Midbrain (tissue), 1 donor: Measurements from ENCODE around the gene HSPB8.
A peak's percentile ranks its signal among the peaks of the same experiment; 100 is the strongest.

Experiments
- DNase-seq: peaks from one replicate; lab custom pipeline; 2025; lab: John Stamatoyannopoulos, UW

The HSPB8 gene

DNA sequence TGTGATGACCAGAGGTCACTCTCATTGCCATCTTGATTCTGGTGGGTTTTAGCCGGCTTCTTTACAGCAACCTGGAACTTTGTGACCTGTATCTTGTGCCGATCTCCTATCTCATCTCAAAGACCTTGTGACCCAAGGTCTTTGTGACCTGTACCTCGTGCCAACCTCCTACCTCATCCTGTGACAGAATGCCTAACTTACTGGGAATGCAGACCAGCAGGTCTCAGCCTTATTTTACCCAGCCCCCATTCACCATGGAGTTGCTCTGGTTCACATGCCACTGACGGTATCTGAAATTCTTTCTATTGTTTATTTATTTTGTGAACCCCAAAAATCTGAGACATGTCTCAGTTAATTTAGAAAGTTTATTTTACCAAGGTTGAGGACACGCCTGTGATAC is 7.4 kb upstream of the HSPB8 start:
- no peak for DNase-seq

DNA sequence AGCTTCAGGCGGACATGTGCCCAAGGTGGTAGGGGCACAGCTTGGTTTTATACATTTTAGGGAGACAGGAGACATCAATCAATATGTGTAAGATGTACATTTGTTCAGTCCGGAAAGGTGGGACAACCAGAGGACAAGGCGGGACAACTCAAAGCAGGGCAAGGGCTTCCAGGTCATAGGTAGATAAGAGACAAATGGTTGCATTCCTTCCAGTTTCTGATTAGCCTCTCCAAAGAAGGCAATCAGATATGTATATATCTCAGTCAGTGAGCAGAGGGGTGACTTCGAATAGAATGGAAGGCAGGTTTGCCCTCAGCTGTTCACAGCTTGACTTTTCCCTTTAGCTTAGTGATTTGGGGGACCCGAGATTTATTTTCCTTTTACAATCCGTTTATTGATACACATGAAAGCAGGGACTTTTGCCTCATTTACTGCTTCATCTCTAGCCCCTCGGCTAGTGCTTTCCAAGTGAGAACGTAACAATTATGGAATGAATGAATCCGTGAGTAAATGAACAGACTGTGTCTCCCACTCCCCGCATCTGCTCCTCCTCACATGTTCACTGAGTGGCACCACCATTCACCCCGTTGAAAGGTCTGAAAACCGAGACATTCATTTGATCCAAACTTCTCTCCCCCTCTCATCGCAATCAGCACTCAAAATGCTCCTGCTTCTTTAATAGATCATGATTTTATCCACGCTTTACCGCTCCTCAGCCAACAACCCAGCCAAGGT is 6.9 kb upstream of the HSPB8 start:
- DNase-seq = no peak

- DNase-seq = no peak
Measured at GRCh38 chr12:119175081-119175480, 3.6 kb upstream of the HSPB8 start.

- no peak for DNase-seq
Measured at GRCh38 chr12:119176267-119177055, 2.3 kb upstream of the HSPB8 start.

DNA sequence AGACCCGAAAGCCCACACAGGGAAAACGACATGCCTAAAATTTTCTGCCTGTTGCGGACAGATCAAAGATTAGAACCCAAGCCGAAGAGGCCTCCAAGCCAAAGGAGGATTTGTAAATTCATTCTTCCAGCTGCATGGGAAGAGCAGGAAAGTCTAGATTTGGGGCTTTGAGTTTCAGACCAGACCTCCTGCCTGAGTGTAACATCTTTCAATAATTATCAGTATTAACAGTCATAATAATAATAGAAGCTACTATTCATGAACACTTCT is 1.7 kb upstream of the HSPB8 start:
- DNase-seq = no peak

- no peak for DNase-seq
Measured at GRCh38 chr12:119177724-119178380, 879 bp upstream of the HSPB8 start.

DNA sequence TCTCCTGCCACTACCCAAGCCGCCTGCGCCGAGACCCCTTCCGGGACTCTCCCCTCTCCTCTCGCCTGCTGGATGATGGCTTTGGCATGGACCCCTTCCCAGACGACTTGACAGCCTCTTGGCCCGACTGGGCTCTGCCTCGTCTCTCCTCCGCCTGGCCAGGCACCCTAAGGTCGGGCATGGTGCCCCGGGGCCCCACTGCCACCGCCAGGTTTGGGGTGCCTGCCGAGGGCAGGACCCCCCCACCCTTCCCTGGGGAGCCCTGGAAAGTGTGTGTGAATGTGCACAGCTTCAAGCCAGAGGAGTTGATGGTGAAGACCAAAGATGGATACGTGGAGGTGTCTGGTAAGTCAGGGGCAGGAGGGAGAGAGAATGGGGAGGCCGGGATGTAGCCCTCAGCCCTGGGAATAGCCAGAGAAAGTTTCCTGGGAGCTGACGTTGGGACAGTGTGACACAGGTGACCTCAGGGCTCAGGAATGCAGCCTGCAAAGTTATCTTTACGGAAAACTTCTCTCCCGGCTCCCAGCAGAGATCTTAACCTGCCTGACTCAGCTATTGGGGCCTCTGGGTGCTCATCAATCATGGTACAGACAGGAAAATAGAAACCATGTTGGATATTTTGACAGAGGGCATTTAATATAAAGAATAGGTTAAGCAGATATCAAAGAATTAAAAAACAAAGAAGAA is 747 bp downstream of the HSPB8 start:
- no peak for DNase-seq

- peak; percentile 27 for DNase-seq
Measured at GRCh38 chr12:119180380-119181040, 1.8 kb downstream of the HSPB8 start.

DNA sequence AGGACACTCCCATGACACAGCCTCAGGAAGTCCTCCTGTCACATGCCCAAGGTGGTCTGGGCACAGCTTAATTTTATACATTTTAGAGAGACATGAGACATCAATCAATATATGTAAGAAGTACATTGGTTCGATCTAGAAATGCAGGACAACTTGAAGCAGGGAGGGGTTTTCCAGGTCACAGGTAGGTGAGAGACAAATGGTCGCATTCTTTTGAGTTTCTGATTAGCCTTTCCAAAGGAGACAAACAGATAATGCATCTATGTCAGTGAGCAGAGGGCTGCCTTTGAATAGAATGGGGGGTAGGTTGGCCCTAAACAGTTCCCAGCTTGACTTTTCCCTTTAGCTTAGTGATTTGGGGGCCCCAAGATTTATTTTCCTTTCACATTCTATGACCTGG is 2.5 kb downstream of the HSPB8 start:
- no peak for DNase-seq

DNA sequence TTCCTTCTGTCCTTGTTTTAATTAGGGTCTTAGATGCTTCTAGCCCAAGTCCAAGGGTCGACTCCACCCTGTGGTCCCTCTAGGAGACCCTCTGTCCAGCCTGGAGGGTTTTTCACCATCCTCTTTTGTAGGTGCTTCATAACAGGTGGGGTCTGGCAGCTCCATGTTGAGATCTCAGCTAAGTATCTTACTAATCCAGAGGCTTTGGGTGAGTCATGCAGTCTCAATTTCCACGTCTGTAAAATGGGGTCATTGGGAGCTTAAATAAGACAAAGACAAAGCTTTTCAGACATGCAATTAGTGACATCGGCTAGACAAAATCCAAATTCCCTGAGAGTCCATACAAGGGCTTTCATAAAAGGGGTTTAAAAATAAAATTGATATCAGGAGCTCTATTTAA is 3.2 kb downstream of the HSPB8 start:
- DNase-seq = no peak

- peak; percentile 46 for DNase-seq
Measured at GRCh38 chr12:119182701-119183493, 4.2 kb downstream of the HSPB8 start.

GRCh38 chr12:119183942-119184695 is 5.4 kb downstream of the HSPB8 start:
- DNase-seq = peak; percentile 49

GRCh38 chr12:119195256-119195655 is 16.5 kb downstream of the HSPB8 start:
- no peak for DNase-seq

GRCh38 chr12:119198440-119198839 is 19.7 kb downstream of the HSPB8 start:
- DNase-seq = no peak

DNA sequence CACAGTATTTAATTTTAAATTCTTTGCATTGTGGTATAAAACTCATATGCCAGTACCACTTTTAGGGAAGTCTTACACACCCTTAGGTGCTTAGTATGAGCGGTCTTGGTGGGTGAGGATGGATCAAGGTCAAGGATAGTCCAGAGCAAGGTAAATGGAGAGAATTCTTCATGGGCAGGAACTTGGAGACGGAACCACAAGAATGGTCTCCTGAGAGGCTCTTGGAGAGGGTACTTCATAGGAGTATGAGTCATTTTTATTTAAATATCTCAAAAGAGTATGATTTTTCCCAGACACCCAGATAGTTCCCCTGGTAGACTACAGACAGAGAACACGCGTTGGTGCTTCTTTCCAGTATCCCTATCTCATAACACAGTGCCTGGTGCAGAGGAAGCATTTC is 21.9 kb downstream of the HSPB8 start:
- DNase-seq = no peak

DNA sequence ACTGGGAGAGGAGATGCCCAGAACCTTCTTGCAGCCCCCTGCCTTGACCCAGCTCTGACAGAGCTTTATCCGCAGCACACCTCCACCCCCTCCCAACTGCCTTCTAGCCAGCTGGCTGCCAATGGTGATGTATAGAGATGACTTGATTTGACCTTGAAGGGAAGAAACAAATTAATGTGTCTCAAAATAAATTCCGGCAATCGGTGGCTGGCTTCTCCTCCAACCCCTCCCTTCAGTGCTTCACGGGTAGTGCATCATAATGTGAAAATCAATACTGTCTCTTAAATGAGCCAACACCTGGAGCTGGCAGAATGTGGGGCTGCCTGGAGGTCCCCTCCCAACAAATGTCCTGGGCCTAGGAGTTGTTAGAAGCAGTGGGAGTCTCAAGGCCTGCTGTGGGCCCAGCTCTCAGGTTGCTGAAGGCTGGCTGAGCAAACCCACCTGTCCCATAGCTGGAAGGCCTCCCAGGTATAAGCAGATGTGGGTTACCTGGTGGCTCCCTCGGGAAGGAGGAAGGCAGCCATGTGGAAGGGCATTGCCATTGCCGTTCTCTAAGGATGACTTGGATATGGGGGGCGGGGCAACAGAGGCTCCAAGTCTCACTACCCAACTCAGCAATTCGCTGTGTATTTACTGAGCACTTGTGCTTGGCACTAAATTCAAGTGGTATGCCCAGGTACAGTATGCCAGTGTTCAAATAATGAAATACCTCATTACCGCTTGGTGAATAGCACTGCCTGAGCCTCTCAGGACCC is 23.2 kb downstream of the HSPB8 start:
- no peak for DNase-seq

DNA sequence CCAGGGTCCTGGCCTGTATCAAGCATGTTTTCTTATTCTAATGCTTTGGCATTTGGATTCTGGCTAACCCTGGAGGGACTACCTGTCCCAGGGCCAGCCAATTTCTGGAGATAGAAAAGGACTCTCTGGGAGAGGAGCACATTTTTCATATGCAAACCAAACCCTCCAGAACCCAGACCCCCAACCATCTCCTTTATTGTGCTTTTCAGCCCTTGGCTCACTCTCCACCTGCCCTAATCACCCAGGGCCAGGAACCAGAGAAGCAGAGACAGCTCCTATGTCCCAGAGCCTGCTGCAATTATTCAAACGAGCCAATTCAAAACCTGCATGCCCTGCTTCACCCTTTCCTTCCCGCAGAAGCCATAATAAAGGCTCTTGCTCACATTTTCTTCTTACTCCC is 23.8 kb downstream of the HSPB8 start:
- no peak for DNase-seq

DNA sequence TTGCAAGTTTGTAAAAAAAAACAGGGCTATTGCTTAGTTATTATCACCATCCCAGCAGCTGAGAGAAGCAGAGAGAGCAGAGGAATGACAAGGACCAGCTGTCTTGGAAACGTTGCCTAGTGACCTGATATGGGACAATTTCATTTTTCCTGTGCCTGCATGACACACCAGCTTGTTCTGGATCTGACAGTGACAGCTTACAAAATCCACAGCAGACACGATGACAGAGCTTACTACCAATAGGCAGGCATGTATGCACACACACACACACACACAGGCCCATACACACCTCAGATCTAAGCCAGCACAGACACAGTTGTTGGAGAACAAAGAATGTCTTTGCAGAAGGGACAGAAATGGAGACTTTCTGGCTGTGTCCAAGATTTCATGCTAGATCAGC is 25.4 kb downstream of the HSPB8 start:
- DNase-seq = no peak

GRCh38 chr12:119204671-119205285 is 26.0 kb downstream of the HSPB8 start:
- DNase-seq = no peak
